Suprapubic skin (tissue), 4 donors: ENCODE measurements around the gene BUB3. TPM values are rescaled to one million over a fixed set of nuclear protein-coding genes. Genes with fewer than 3 reads are reported as not detected.
A peak's percentile ranks its signal among the peaks of the same experiment; 100 is the strongest.

ENCODE experiments used
- DNase-seq, 2 donors: peaks; one replicate each; pipeline ENCODE4 v3.0.0-alpha.2; 2019; ENCODE audit warnings: low spot score in 2 of 2
- H3K27ac ChIP-seq: fragments of 200-600 bp; sonication (generic); one replicate; pipeline ENCODE4 v1.5.1; 2019
- H3K27me3 ChIP-seq: fragments of 200-600 bp; sonication (generic); one replicate; pipeline ENCODE4 v1.5.1; 2019
- H3K36me3 ChIP-seq: fragments of 200-600 bp; sonication (generic); one replicate; pipeline ENCODE4 v1.5.1; 2019
- H3K4me1 ChIP-seq: fragments of 200-600 bp; sonication (generic); one replicate; pipeline ENCODE4 v1.5.1; 2019
- H3K4me3 ChIP-seq: fragments of 200-600 bp; sonication (generic); one replicate; pipeline ENCODE4 v1.5.1; 2019; ENCODE audit warnings: mild to moderate bottlenecking
- H3K9me3 ChIP-seq: fragments of 200-600 bp; sonication (generic); one replicate; pipeline ENCODE4 v1.5.1; 2019
- CTCF ChIP-seq, 2 donors: fragments of 200-600 bp in 1 of 2; fragments of 450-650 bp in 1 of 2; sonication (generic) in 1 of 2; IDR thresholded peaks; one replicate each; pipeline ENCODE4 v1.5.1; 2016 to 2019; ENCODE audit warnings: antibody characterized with exemption in 2 of 2, mild to moderate bottlenecking in 1 of 2, moderate library complexity in 1 of 2
- EP300 ChIP-seq: sonication (generic); formaldehyde crosslinking; IDR thresholded peaks from one replicate; pipeline ENCODE4 v1.6.1; 2017; ENCODE audit warnings: antibody characterized with exemption
- POLR2A ChIP-seq, 2 donors: fragments of 450-650 bp; IDR thresholded peaks; one replicate each; pipeline ENCODE4 v1.6.1; 2017; ENCODE audit warnings: antibody characterized with exemption in 2 of 2, mild to moderate bottlenecking in 2 of 2, moderate library complexity in 2 of 2
- POLR2AphosphoS5 ChIP-seq, 3 donors: sonication (generic); formaldehyde crosslinking; IDR thresholded peaks; one replicate each; pipeline ENCODE4 v1.6.1; 2017; ENCODE audit warnings: antibody characterized with exemption in 3 of 3
- WGBS: methylation state at CpG from one replicate; pipeline ENCODE4 v1.1.5; 2018; 5-methylcytosine and 5-hydroxymethylcytosine counted together
- total RNA-seq, 4 donors: library from RNA; depleted of rRNA; stranded (reverse); fragments of >200 nt; gene quantifications; one replicate each; pipeline ENCODE4 v1.1.0, GENCODE V29; 2016

BUB3 gene
- total RNA-seq, 4 donors from 2014 or later = 87.3 to 134 (median 91.3) TPM

- Histone ChIP-seq H3K27me3 (peaks cover 100% of the 10 kb centered on the region), H3K27ac (no peak overlapping the region), H3K9me3 (no peaks in the 10 kb centered on the region), H3K36me3 (no peaks in the 10 kb centered on the region), H3K4me1 (peaks cover 62% of the 10 kb centered on the region), H3K4me3 (peak overlapping the region; percentile 46)
- 10% methylated on average over 7 of the region's 46 CpGs for WGBS
- TF ChIP-seq EP300 = no peak
- no peak for TF ChIP-seq CTCF (IDR thresholded peaks at IDR 0.05)
- no peak for TF ChIP-seq POLR2AphosphoS5 (IDR thresholded peaks at IDR 0.05)
- no peak for TF ChIP-seq POLR2A (IDR thresholded peaks at IDR 0.05)
- DNase-seq = no peak
These were observed 19.2 kb upstream of the BUB3 start for GRCh38 chr10:123134915-123135414.

GRCh38 chr10:123135415-123136141 lies 18.6 kb upstream of the BUB3 start, which contains the start of gene HMX3:
HMX3 (plus strand) TSS chr10:123135970; CDS start chr10:123136051, 81 bp downstream.
- WGBS = 2% methylated on average over 12 of the region's 76 CpGs
- Histone ChIP-seq H3K27me3 (peaks cover 100% of the 10 kb centered on the region), H3K36me3 (no peaks in the 10 kb centered on the region), H3K4me3 (peak within 1 kb of the TSS; percentile 46), H3K9me3 (no peaks in the 10 kb centered on the region), H3K27ac (no peak within 1 kb of the TSS), H3K4me1 (peaks cover 68% of the 10 kb centered on the region)
- TF ChIP-seq CTCF (IDR thresholded peaks at IDR 0.05) = no peak
- no peak for TF ChIP-seq EP300
- no peak for TF ChIP-seq POLR2AphosphoS5 (IDR thresholded peaks at IDR 0.05)
- TF ChIP-seq POLR2A (IDR thresholded peaks at IDR 0.05) = no peak
- no peak for DNase-seq

- no peaks in the 10 kb centered on the region for H3K36me3 ChIP-seq
- TF ChIP-seq CTCF (IDR thresholded peaks at IDR 0.05) (no peak), POLR2AphosphoS5 (IDR thresholded peaks at IDR 0.05) (no peak), EP300 (no peak), POLR2A (IDR thresholded peaks at IDR 0.05) (no peak)
- no peak overlapping the region for H3K27ac ChIP-seq
- H3K4me3 ChIP-seq = peak overlapping the region; percentile 46
- WGBS = 4% methylated on average over 23 of the region's 59 CpGs
- H3K27me3 ChIP-seq = peaks cover 100% of the 10 kb centered on the region
- DNase-seq = no peak
- H3K9me3 ChIP-seq = no peaks in the 10 kb centered on the region
- H3K4me1 ChIP-seq = peaks cover 68% of the 10 kb centered on the region
These were observed 17.9 kb upstream of the BUB3 start for GRCh38 chr10:123136221-123136805.

GRCh38 chr10:123136806-123137642 lies 17.2 kb upstream of the BUB3 start:
- no peak for DNase-seq
- Histone ChIP-seq H3K27ac (no peak overlapping the region), H3K4me3 (peak overlapping the region; percentile 32), H3K4me1 (peaks cover 68% of the 10 kb centered on the region), H3K27me3 (peaks cover 100% of the 10 kb centered on the region), H3K36me3 (no peaks in the 10 kb centered on the region), H3K9me3 (no peaks in the 10 kb centered on the region)
- WGBS = 2% methylated on average over 35 of the region's 83 CpGs
- TF ChIP-seq EP300 = no peak
- no peak for TF ChIP-seq POLR2AphosphoS5 (IDR thresholded peaks at IDR 0.05)
- no peak for TF ChIP-seq CTCF (IDR thresholded peaks at IDR 0.05)
- no peak for TF ChIP-seq POLR2A (IDR thresholded peaks at IDR 0.05)
